WTC11 (cell line): Measurements from ENCODE around the gene NAALADL1.

ENCODE experiments used
- ESRRA ChIP-seq: sonication (generic); formaldehyde crosslinking; IDR thresholded peaks from 2 replicates; pipeline ENCODE4 v1.8.1; 2022; ENCODE audit warnings: mild to moderate bottlenecking, missing genetic modification reagents, borderline replicate concordance
- GTF2I ChIP-seq: fragments of 250-450 bp; sonication (Bioruptor Pico); conservative IDR thresholded peaks from 2 replicates; pipeline ENCODE4 v1.4.0; 2021; ENCODE audit warnings: mild to moderate bottlenecking
- JUN ChIP-seq: sonication (generic); formaldehyde crosslinking; IDR thresholded peaks from 2 replicates; pipeline ENCODE4 v1.8.0; 2023; ENCODE audit warnings: mild to moderate bottlenecking, missing genetic modification reagents
- MAX ChIP-seq: sonication (generic); formaldehyde crosslinking; IDR thresholded peaks from 2 replicates; pipeline ENCODE4 v1.8.0; 2022; ENCODE audit warnings: mild to moderate bottlenecking, missing genetic modification reagents
- NR2C2 ChIP-seq: sonication (generic); formaldehyde crosslinking; IDR thresholded peaks from 2 replicates; pipeline ENCODE4 v1.8.0; 2022; ENCODE audit warnings: mild to moderate bottlenecking, missing genetic modification reagents
- RELA ChIP-seq: sonication (generic); formaldehyde crosslinking; IDR thresholded peaks from 2 replicates; pipeline ENCODE4 v1.8.1; 2022; ENCODE audit warnings: missing genetic modification reagents, mild to moderate bottlenecking, borderline replicate concordance
- TCF7 ChIP-seq: sonication (generic); formaldehyde crosslinking; IDR thresholded peaks from 2 replicates; pipeline ENCODE4 v1.8.0; 2022; ENCODE audit warnings: mild to moderate bottlenecking, low read depth, missing genetic modification reagents, moderate library complexity
- TEAD1 ChIP-seq: sonication (generic); formaldehyde crosslinking; IDR thresholded peaks from 2 replicates; pipeline ENCODE4 v1.8.0; 2022; ENCODE audit warnings: mild to moderate bottlenecking, missing genetic modification reagents
- TF ChIP-seq, protein P1 (sequence below): fragments of 200-600 bp; IDR thresholded peaks from 2 replicates; pipeline ENCODE4 v1.8.0; 2022; ENCODE audit warnings: antibody characterized with exemption
- TF ChIP-seq, protein P2 (sequence below): sonication (generic); formaldehyde crosslinking; IDR thresholded peaks from 2 replicates; pipeline ENCODE4 v1.8.1; 2022; ENCODE audit warnings: missing genetic modification reagents, borderline replicate concordance
- TF ChIP-seq, protein P3 (sequence below): sonication (generic); formaldehyde crosslinking; IDR thresholded peaks from 2 replicates; pipeline ENCODE4 v1.8.0; 2022; ENCODE audit warnings: mild to moderate bottlenecking, missing genetic modification reagents
- TF ChIP-seq, protein P4 (sequence below): sonication (generic); formaldehyde crosslinking; IDR thresholded peaks from 2 replicates; pipeline ENCODE4 v1.8.1; 2022; ENCODE audit warnings: mild to moderate bottlenecking, moderate library complexity, missing genetic modification reagents
- TF ChIP-seq, protein P5 (sequence below): sonication (generic); formaldehyde crosslinking; IDR thresholded peaks from 2 replicates; pipeline ENCODE4 v1.8.0; 2023; ENCODE audit warnings: missing genetic modification reagents
- TF ChIP-seq, protein P6 (sequence below): sonication (generic); formaldehyde crosslinking; conservative IDR thresholded peaks from 2 replicates; pipeline ENCODE4 v1.8.1; 2022; ENCODE audit warnings: mild to moderate bottlenecking, missing genetic modification reagents

GRCh38 chr11:65003282-65003681, 55.1 kb downstream of the NAALADL1 start:
- TF ChIP-seq NR2C2: no peak
- TF ChIP-seq, protein P1, sequence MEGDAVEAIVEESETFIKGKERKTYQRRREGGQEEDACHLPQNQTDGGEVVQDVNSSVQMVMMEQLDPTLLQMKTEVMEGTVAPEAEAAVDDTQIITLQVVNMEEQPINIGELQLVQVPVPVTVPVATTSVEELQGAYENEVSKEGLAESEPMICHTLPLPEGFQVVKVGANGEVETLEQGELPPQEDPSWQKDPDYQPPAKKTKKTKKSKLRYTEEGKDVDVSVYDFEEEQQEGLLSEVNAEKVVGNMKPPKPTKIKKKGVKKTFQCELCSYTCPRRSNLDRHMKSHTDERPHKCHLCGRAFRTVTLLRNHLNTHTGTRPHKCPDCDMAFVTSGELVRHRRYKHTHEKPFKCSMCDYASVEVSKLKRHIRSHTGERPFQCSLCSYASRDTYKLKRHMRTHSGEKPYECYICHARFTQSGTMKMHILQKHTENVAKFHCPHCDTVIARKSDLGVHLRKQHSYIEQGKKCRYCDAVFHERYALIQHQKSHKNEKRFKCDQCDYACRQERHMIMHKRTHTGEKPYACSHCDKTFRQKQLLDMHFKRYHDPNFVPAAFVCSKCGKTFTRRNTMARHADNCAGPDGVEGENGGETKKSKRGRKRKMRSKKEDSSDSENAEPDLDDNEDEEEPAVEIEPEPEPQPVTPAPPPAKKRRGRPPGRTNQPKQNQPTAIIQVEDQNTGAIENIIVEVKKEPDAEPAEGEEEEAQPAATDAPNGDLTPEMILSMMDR: no peak
- no peak for TF ChIP-seq ESRRA (CRISPR knock-in tag)
- no peak for TF ChIP-seq GTF2I (CRISPR knock-in tag)
- TF ChIP-seq, protein P2, sequence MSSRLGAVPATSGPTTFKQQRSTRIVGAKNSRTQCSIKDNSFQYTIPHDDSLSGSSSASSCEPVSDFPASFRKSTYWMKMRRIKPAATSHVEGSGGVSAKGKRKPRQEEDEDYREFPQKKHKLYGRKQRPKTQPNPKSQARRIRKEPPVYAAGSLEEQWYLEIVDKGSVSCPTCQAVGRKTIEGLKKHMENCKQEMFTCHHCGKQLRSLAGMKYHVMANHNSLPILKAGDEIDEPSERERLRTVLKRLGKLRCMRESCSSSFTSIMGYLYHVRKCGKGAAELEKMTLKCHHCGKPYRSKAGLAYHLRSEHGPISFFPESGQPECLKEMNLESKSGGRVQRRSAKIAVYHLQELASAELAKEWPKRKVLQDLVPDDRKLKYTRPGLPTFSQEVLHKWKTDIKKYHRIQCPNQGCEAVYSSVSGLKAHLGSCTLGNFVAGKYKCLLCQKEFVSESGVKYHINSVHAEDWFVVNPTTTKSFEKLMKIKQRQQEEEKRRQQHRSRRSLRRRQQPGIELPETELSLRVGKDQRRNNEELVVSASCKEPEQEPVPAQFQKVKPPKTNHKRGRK (CRISPR knock-in tag): no peak
- TF ChIP-seq, protein P3, sequence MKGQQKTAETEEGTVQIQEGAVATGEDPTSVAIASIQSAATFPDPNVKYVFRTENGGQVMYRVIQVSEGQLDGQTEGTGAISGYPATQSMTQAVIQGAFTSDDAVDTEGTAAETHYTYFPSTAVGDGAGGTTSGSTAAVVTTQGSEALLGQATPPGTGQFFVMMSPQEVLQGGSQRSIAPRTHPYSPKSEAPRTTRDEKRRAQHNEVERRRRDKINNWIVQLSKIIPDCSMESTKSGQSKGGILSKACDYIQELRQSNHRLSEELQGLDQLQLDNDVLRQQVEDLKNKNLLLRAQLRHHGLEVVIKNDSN (CRISPR knock-in tag): no peak
- TF ChIP-seq TEAD1: no peak
- TF ChIP-seq, protein P4, sequence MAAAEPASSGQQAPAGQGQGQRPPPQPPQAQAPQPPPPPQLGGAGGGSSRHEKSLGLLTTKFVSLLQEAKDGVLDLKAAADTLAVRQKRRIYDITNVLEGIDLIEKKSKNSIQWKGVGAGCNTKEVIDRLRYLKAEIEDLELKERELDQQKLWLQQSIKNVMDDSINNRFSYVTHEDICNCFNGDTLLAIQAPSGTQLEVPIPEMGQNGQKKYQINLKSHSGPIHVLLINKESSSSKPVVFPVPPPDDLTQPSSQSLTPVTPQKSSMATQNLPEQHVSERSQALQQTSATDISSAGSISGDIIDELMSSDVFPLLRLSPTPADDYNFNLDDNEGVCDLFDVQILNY (CRISPR knock-in tag): no peak
- no peak for TF ChIP-seq MAX (CRISPR knock-in tag)
- TF ChIP-seq RELA: no peak
- TF ChIP-seq, protein P5, sequence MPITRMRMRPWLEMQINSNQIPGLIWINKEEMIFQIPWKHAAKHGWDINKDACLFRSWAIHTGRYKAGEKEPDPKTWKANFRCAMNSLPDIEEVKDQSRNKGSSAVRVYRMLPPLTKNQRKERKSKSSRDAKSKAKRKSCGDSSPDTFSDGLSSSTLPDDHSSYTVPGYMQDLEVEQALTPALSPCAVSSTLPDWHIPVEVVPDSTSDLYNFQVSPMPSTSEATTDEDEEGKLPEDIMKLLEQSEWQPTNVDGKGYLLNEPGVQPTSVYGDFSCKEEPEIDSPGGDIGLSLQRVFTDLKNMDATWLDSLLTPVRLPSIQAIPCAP (CRISPR knock-in tag): no peak
- TF ChIP-seq, protein P6, sequence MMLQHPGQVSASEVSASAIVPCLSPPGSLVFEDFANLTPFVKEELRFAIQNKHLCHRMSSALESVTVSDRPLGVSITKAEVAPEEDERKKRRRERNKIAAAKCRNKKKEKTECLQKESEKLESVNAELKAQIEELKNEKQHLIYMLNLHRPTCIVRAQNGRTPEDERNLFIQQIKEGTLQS (CRISPR knock-in tag): no peak
- TF ChIP-seq TCF7 (CRISPR knock-in tag): no peak
- peak; percentile 54; the same call in 1 of the 2 replicates for TF ChIP-seq JUN (CRISPR knock-in tag)
